Measurements from ENCODE around the gene GFER. TPM values are rescaled to one million over a fixed set of nuclear protein-coding genes. Genes with fewer than 3 reads are reported as not detected.
"Not testable (repeated sequence)": the region's sequence is repeated elsewhere in the genome, so short reads cannot be mapped to it uniquely, and the experiment has no call there.

The GFER gene
- polyA plus RNA-seq, 4 donors = 17.3 to 29.2 (median 23.9) TPM

DNA sequence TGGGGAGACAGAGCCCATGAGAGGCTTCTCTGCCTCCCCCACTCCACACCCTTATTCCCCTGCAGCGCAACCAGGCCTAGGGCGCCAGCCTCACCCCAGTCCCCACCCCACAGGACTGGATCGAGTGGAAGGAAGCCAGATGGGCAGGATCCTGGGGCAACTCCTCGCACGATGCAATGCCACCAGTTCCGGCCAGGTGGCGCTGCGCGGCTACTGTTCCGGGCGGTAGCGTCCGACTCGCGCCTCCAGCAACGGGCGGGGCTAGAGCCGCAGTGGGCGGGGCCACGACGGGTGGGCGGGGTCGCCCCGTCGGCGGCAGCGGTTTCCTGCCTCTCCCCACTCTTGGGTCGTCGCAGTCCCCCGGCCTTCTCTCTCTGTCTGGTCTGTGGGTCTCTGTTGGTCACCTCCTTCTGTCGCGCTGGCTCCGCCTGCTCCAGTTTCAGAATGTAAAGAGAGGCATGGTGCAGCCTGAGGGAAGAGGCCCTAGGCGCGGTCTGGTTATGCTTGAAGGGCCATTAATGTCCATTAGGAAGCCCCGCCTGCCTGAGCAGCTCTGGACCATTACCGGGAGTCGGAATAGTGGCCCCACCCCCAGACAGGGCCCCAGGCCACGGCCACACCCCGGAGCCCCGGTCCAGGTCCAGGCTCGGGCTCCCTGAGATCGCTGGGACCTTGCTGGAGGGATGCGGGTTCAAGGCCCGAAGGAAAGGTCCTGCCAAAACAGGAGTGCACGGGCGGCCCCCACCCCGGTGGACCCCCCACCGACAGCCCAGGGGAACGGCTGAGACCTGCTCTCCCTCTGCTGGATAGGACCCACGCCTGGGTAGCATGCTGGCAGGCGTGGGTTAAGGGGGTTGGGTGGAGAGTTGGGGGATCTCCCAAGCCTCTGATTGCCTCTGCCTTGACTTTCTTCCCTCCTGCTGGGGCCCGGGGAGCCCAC is 39.4 kb downstream of the GFER start:
- peak in 2 of 4 donors; percentile 77 to 84 for DNase-seq (ENCODE audit: low read depth in 4 of 4, low spot score in 3 of 4)

DNA sequence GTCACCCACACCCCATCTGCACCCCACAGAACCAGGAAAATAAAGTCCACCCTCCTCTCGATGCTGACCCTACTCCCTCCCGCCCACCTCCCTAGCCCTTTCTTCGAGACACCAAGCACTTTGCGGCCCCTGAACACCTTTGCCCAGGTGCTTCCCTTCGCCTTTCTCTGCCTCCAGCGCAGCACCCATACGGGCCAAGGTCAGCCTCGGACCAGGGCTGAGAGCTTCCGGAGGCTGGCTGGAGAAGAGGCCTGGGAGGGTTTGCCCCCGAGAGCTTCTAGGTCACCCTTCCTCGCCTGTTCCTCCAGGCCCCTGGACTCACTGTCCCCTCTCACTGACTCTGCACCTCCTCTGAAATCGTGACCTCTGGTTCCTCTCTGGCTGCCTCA is 40.0 kb downstream of the GFER start:
- no peak for DNase-seq (ENCODE audit: low read depth in 4 of 4, low spot score in 3 of 4)

DNA sequence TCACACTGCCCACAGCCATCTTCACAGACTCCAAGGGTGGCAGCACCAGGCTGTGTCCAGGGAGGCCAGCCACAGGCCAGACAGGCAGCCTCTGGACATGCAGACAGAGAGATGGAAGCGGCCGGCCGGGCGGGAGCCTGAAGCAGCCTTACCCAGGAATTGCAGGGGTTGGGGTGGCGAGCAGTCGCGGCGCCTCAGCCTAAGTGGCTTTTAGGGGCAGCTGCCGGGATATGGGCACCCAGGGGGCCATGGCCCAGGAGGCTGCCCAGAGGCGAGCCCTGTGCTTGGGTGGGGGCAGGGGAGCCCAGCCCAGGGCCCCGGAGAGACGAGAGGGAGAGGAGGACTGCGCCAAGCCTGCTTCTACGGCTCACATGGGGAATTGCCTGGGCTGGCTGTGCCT is 41.3 kb downstream of the GFER start:
- no peak for DNase-seq (ENCODE audit: low read depth in 4 of 4, low spot score in 3 of 4)

DNA sequence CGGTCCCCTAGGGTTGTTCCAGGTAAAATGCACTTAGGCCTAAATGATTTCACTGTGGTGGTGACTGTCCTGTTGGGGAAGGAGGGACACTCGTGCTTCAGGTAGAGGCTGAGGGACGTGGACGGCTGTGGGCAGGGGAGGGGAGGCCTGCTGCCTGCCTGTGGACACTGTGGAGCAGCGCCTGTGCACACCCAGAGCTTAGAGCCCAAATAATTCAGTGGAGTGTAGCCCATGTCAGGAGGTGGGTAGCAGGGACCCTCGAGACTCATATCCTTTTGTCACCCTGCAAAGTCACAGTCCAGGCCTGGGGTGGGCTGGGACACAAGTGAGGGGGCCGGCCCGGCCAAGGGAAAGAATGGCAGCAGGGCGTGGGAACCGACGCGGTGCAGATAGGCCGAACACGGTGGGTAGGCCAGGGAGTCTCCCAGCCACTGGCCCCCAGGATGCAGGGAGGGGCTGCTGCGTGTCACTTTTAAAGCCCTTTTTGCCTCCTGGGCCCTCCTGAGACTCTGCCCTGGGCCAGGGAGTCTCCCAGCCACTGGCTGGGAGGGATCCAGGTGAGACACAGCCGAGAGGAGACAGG is 42.0 kb downstream of the GFER start:
- no peak for DNase-seq (ENCODE audit: low read depth in 4 of 4, low spot score in 3 of 4)

DNA sequence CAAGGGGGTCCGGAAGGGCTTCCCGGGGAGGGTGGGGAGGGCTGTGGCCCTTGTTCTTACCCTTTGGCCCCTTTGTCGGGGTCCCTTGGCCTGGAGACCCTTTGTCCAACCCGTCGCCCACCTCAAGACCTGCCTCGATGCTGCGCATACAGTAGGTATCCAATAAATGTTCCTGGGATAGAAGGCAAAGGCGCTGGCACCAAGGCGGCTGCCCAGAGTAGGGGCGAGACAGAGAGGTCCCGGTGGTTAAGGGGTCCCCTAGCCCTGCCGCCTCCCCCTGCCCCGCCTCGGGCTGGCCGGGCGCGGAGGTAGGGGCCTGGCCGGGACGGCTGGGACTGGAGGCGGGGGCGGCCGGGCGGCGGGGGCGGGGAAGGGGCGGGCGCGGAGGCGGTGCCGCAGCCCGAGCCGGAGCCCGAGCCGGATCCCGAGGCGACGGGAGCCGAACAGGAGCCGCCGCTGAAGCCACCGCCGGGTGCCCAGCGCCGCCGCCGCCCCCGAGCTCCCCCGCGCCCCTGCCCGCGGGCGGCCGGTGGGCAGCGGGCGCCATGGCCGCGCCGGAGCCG is 42.5 kb downstream of the GFER start, which contains the start of gene NHERF2:
Gene NHERF2, plus strand, starts transcription at position 442 of the 563 bp plus-strand sequence. Its CDS starts 104 bp downstream, at position 546.
- DNase-seq (ENCODE audit: low read depth in 4 of 4, low spot score in 3 of 4) = no peak

DNA sequence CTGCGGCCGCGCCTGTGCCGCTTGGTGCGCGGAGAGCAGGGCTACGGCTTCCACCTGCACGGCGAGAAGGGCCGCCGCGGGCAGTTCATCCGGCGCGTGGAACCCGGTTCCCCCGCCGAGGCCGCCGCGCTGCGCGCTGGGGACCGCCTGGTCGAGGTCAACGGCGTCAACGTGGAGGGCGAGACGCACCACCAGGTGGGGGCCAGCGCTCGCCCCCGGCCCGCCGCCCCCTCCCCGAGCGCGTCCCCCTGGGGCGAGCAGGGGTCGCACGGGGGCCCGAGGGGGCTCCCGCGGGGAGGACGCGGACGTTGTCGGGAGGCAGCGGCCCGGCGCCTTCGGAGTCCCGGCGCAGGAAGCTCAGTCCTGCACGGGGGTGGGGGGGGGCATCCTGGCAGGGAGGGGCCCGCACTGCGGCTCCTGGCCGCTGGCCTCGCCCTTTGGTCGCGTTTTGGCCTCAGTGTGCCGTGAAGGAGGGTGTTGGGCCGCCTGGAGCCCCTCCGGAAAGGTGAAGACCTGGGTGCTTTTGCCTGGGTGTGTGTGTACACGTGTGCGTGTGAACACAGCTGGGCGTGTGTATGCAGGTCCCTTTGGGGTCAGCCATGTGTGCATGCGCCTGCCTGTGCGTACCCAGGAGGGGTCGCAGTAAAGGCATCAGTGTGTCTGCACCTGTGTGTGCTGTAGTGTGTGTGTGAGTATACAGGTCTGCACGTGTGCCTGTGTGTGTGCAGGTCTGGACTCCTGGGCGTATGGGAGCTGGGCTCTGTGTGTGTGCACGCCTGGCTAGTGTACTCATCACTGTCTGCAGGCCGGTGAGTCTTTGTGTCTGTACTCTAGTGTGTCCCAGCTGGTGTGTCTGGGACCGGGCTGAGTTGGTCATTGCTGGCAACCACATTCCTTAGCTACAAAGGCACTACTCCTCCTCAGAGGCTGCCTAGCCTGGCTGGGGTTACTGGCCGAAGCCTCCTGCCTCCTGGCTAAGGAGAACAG is 43.3 kb downstream of the GFER start:
- no peak for DNase-seq (ENCODE audit: low read depth in 4 of 4, low spot score in 3 of 4)

DNA sequence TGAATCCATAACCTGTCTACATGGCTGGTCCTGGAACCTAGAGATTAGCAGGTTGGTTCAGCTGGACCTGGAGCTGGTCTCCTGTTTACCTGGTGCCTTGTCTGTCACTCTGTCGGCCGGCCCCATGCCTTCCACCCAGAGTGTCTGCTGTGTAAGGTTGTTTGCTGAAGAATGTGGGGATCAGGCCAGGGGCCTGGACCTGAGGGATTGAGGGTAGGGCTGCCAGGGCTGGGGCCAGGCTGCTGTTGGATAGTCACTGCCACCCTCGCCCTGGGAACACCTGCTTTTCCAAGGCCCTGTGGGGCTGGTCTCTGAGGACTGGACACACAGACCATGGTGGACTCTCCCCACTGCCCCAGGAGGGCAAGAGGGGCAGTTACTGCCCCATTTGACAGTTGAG is 44.2 kb downstream of the GFER start:
- no peak for DNase-seq (ENCODE audit: low read depth in 4 of 4, low spot score in 3 of 4)

DNA sequence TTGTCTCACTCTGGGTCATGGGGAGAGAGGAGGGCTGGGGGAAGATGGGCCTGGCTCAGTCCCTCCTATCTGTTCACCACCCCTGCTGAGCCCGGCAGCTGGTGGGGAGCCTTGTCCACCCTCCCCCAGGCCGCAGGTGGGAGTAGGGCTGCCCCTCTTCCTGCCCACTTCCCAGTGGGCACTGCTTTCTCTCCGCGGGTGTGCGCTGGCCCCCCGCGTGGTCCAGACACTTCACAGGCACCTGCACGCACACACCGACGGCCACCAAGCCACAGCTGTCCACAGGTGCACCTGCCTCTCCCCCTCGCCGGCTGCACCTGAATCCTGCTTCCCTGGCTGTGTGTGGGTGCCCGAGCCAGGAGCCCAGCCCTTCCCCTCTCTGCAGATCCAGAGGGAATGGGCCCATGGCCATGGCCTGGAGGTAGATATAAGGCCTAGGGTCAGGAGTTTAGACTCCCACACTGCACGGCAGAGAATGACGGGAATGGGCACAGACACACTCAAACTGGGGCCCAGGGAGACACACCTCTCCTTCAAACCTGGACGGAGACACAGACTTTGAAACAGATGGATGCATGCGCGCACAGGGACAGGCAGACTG is 44.7 kb downstream of the GFER start:
- no peak for DNase-seq (ENCODE audit: low read depth in 4 of 4, low spot score in 3 of 4)

DNA sequence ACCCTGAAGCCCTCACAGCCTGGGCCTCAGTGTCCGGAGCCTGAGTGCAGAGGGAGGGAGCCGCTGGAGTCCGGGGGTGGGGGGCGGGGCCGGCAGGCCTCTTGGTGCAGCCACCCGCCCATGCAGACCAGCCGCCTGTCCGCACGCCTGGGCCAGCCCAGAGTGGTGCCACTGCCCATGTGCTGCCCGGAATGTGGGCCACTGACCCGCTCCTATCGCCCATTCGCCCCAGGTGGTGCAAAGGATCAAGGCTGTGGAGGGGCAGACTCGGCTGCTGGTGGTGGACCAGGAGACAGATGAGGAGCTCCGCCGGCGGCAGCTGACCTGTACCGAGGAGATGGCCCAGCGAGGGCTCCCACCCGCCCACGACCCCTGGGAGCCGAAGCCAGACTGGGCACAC is 45.4 kb downstream of the GFER start:
- no peak for DNase-seq (ENCODE audit: low read depth in 4 of 4, low spot score in 3 of 4)

DNA sequence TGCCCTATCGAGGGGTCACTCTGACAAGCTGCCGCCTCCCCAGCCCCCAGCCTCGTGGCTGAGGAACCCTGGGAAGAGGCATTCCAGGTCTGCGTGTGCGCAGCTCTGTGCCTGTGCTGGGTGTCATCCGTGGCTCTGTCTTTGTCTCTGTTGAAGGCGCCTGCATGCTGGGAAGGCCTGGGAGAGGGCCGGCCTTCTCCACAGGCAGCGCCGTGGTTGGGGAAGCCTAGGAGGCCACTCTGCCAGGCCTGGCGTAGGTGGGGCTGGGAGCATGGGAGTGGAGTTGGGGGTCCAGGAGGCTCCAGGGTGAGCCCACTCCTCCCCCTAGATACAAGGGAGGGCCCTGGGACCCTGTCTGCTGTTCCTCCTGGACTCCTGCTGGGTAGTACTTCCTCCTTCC is 46.0 kb downstream of the GFER start:
- no peak for DNase-seq (ENCODE audit: low read depth in 4 of 4, low spot score in 3 of 4)

DNA sequence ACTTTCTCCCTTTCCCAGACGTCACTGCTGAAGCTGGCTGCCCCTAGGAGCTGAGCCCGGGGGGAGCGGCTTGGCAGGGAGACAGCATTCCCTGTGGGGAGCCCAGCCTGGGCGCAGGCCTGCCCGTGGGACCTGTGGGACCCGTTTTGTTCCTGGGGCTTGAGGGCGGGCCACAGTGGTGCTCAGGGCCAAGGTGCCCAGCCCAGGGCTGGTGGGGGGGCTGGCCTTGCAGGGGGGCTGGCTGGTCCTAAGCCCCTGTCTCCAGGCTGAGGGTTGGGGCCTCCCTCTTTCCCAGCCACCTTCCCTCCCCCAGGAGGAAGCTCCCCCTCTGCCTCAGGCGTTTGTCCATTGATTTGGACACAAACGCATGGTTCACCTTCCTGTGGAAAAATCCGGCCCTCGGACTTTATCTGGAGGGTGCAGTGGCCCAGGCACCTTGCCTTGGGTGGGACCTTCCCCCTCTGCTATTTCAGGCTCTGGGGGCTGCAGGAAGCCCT is 47.1 kb downstream of the GFER start:
- DNase-seq (ENCODE audit: low read depth in 4 of 4, low spot score in 3 of 4) = no peak

DNA sequence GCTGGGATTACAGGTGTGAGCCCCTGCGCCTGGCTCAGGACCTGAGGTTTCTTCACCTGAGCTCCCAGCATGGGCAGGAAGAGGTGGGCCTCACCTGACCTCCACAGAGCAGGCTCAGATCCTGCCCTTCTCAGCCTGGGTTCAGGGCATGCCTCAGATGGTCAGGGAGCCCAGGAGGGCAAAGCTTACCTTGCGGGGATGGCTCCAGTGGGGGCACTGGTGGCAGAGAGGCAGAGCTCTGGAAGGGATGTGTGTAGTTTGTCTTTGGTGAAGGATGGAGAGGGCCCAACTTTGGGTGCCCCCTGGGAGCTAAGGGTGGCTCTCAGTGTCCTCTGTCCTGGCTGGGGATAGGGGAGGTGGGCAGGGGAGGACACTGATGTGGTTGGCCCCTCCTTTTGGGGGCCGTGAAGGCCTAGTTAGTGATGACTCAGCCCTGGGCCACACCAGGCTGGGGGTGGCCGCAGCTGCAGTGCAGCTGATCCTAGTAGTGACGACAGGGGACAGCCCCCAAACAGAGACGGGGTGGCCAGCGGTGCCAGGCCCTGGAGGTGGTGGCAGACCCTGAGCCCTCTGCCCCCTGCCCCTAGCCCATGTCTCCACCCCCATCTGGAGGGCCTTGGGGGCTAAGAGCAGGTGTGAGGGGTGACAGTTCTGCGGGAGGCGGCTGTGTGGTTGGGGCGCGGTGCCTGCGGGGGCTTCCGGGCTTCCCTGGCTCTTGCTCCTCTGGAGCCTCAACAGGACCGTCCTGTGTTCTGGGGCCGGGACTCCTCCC is 48.5 kb downstream of the GFER start:
- DNase-seq (ENCODE audit: low read depth in 4 of 4, low spot score in 3 of 4) = no peak

DNA sequence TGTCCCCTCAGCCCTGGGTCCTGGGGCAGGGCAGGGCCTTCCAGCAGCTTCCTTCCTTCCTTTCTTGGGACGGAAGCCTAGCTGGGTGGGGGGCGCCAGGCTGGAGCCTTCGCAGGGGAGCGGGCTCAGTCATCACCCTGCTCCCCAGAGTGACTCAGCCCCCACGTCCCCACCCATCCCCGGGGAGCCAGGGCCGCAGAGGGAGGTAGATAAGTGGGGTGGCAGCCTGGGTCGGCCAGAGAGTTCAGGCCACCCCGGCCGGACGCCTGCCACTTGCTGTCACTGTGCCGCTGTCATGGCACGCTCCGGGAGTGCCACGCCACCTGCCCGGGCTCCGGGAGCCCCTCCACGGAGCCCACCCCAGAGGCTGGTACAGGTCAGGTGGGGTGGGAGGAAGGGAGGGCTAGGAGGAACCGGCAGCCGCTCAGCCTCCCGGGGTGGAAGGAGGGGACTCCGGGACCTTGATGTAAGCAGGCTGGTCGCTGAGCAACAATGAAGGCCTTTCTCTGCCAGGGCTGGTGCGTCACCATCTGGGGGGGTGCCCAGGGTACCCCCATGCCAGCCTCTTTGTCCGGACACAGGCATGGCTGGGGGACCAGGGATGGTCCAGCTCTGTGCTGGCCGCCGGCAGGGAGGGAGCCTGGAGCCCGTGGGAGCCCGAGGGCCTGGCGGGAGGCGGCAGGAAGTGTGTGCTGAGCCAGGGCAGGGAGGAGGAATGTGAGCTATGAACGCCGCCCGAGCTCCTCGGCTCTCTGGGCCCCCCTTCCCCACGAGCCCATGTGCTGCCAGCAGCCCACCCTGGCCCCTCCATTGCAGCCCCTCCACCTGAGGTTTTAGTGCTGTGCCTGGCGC is 49.3 kb downstream of the GFER start:
- DNase-seq (ENCODE audit: low read depth in 4 of 4, low spot score in 3 of 4) = no peak

DNA sequence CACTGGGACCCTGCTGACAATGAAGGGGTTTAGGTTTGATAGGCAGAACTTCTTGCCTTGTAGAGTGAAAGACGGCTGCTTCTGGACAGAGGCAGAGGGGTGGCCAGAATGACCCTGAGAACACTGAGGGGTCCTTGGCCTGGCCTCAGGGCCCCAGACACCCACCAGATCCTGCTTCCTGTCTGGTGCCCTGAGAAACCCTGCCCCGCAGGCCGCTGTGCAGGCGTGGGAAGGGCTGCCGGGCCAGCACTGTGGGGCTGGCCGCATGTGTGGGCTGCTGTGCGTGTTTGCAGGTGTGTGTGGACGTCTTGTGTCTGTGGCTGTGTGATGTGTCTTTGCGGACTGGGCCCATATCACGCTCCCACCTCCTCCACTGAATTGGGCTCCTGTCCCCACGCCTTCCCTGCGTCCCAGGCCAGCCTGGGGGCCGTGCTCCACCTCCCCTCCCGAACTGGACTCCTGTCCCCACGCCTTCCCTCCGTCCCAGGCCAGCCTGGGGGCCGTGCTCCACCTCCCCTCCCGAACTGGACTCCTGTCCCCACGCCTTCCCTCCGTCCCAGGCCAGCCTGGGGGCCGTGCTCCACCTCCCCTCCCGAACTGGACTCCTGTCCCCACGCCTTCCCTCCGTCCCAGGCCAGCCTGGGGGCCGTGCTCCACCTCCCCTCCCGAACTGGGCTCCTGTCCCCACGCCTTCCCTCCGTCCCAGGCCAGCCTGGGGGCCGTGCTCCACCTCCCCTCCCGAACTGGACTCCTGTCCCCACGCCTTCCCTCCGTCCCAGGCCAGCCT is 50.1 kb downstream of the GFER start:
- DNase-seq (ENCODE audit: low read depth in 4 of 4, low spot score in 3 of 4) = not testable (repeated sequence)

DNA sequence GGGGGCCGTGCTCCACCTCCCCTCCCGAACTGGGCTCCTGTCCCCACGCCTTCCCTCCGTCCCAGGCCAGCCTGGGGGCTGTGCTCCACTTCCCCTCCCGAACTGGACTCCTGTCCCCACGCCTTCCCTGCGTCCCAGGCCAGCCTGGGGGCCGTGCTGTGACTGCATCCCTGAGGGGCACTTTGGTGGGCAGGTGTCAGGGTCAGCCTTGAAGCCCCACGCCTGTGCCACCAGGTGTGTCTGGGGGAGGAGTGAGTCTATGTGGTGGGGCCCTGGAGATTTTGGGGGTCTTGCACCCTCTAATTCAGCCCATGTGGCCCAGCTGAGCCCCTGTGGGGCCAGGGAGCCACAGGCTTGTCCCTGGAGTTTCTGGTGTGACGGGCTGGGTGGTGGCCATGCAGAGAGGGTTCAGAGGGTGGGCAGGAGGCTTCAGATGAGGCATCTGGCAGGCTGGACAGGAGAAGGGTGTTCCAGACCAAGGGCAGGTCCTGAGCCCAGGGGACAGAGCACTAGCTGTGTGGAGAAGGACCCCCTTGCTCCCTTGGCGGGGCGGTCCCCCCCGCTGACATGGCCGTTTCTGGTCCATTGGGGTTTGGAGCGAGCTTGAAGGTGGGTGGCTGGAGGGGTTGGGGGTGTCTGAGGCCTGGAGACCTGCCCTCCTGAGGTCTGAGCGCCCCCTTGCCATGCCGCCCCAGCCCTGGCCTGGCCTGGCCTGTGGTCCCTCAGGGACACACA is 50.9 kb downstream of the GFER start:
- no peak for DNase-seq (ENCODE audit: low read depth in 4 of 4, low spot score in 3 of 4)

DNA sequence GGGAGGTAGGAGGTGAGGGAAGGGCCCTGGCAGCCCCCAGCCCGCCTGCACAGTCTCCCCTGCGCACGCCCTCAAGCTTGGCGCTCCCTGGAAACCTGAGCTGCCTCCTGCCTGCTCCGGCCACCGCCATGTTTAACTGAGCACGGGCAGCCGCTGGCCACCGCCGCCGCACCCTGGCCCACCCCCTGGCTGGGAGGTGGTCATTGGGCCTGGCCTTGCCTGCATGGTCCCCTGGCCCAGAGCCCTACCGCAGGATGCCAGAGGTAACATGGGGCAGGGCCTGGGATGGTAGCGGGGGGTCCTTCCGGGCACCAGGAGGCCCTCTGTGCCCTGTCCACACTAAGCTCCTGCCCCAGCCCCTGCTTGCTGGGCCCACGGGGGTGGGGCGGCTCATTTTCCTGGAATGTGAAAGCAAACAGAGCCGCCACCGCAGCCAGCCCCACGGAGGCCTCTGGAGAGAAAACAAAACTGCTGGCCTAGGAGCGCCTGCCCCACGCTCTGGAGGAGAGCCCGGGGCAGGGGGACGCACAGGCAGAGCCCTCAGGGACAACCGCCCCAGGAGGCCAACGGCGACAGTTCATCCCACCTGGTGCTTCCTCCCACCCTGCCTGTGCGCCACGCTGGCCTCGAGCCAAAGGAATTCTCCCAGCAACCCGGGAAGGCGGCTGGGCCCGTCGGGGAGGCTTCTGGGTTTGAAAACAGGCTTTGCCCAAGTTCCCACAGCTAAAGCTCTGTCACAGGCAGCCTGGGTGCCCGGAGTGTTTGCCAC is 51.6 kb downstream of the GFER start:
- no peak for DNase-seq (ENCODE audit: low read depth in 4 of 4, low spot score in 3 of 4)

Measured in left renal pelvis (tissue), 4 donors.